HG02840 (cell line): ENCODE data around the gene NT5C2.
A peak's percentile ranks its signal among the peaks of the same experiment; 100 is the strongest.
"Not testable (repeated sequence)": the region's sequence is repeated elsewhere in the genome, so short reads cannot be mapped to it uniquely, and the experiment has no call there.

Experiments used
- ATAC-seq: cut with Tn5 transposase; IDR thresholded peaks from one replicate; pipeline ENCODE4 v1.9.1; 2021; ENCODE audit warnings: mild to moderate bottlenecking, moderate library complexity, moderate number of reproducible peaks; ENCODE audit not compliant: unreplicated experiment, low FRiP score

The NT5C2 gene

DNA sequence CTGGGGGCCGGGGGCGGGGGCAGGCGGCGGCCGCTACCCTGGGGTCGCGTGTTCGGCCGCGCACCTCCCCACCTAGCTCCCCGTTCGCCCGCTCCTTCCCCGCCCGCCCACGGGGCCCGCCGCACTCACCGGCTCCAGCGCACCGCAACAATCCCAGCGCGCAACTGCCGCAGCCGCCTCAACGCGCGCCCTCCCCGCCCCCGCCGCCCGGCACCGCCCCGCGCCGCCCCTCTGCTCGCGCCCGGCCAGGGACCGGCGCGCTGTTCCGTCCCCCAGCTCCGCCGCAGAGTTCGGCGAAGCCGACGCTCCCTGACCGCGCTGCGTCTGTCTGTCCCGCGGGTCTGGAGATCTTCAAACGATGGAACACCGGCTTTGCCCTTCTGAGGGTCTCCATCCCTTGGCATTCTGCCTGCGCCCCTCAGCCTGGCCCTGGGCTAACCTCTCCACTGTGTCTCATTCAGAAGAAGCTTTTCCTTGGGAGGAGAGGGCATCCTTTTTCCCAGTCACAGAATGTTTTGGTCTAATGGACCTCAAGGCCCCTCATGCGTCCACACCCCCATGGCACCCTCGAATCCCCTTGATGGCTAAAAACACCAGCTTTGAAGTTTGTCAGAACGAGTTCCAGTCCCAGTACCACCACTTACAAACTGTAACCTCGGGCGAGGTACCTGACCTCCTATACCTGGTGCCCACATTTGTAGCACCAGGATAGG, at the start of gene NT5C2:
Gene NT5C2 (minus strand): TSS at position 166 of the 713 bp plus-strand sequence. CDS start 18,314 bp downstream, outside the sequence.
- ATAC-seq: peak; percentile 59

- no peak for ATAC-seq
Measured at GRCh38 chr10:103241262-103242011, 48.4 kb upstream of the NT5C2 start.

DNA sequence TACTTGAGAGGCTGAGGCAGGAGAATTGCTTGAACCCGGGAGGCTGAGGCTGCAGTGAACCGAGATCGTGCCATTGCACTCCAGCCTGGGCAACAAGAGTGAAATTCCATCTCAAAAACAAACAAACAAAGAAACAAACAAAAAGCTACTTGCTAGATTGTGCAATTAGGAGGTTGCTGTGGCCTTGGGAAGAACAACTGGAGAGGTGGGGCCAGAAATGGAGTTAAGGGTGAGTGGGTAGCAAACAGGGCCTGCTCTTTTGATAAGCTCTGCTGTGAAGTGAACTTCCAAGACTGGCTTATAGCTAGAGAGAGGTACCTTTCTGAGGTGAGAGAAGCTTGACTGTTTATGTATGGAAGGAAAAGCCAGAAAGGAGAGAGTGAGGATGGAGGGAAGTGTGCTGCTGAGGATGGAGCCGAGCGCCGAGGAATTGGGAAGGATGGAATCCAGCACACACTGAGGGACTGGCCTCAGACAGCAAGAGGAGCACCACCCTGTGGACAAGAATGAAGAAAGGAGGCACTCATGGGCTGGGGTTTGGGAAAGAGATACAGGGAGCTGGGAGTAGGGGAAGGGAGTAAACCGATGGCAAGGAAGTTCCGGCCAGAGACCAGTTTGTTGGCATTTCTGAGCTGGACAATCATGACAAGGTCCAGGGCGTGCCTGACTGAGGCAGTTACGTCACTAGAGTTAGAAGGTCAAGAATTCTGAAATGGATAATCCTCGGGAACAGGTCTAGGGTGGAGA, 45.6 kb upstream of the NT5C2 start:
- ATAC-seq: no peak

GRCh38 chr10:103235775-103236174, 42.7 kb upstream of the NT5C2 start:
- ATAC-seq: no peak

GRCh38 chr10:103232772-103233488, 39.9 kb upstream of the NT5C2 start:
- ATAC-seq: no peak

DNA sequence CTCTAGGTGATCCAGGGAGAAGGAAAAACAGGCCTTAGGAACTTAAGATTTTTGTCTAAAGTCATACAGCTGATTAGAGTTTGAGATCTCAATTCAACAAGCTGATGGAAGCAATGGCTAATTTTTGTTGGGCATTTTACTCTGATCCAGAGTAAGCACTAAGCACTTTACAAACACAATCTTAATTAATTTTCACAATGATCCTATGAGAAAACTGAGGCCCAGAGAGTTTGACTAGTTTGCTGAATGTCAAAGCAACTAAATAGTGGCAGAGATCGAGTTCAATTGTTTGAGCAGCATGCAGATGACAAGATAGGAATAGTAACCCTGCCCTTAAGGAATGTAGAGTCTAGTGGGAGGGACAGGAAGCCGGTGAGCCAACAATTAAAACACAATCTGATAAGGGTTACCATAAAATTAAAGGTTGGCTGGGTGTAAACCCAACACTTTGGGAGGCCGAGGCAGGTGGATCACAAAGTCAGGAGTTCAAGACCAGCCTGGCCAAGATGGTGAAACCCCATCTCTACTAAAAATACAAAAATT, 39.1 kb upstream of the NT5C2 start:
- ATAC-seq: no peak

- ATAC-seq: no peak
Measured at GRCh38 chr10:103231047-103231551, 38.0 kb upstream of the NT5C2 start.

GRCh38 chr10:103227416-103227815, 34.3 kb upstream of the NT5C2 start:
- no peak for ATAC-seq

GRCh38 chr10:103225939-103226338, 32.9 kb upstream of the NT5C2 start:
- ATAC-seq: no peak

GRCh38 chr10:103224721-103225120, 31.6 kb upstream of the NT5C2 start:
- ATAC-seq: not testable (repeated sequence)

DNA sequence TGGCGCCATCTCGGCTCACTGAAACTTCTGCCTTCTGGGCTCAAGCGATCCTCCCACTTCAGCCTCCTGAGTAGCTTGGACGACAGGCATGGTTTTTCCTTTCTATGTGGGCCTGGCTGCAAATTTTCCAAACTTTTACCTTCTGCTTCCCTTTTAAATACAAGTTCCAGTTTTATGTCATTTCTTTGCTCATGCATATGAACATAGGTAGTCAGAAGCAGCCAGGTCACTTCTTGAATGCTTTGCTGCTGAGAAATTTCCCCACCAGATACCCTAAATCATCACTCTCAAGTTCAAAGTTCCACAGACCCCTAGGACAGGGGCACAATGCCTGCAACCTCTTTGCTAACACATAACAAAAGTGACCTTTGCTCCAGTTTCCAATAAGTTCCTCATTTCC, 31.1 kb upstream of the NT5C2 start:
- ATAC-seq: no peak

GRCh38 chr10:103216362-103216761, 23.3 kb upstream of the NT5C2 start:
- not testable (repeated sequence) for ATAC-seq

GRCh38 chr10:103215601-103216000, 22.5 kb upstream of the NT5C2 start:
- no peak for ATAC-seq

DNA sequence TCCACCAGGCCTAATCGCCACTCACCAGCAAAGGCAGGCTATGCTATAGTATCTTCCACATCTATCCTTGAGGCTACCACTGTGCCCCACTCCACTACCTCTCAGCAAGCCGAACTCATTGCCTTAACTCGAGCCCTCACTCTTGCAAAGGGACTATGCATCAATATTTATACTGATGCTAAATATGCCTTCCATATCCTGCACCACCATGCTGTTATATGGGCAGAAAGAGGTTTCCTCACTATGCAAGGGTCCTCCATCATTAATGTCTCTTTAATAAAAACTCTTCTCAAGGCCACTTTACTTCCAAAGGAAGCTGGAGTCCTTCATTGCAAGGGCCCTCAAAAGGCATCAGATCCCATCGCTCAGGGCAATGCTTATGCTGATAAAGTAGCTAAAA, 17.2 kb upstream of the NT5C2 start:
- not testable (repeated sequence) for ATAC-seq

DNA sequence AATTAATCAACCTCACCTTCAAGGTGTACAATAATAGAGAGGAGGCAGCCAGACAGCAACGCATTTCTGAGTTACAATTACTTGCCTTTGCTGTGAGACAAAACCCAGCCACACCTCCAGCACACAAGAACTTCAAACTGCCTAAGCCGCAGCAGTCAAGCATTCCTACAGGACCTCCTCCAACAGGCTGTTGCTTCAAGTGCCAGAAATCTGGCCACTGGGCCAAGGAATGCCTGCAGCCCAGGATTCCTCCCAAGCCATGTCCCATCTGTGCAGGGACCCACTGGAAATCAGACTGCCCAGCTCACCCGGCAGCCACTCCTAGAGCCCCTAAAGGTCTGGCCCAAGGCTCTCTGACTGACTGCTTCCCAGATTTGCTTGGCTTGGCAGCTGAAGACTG, 14.6 kb upstream of the NT5C2 start:
- ATAC-seq: not testable (repeated sequence)

DNA sequence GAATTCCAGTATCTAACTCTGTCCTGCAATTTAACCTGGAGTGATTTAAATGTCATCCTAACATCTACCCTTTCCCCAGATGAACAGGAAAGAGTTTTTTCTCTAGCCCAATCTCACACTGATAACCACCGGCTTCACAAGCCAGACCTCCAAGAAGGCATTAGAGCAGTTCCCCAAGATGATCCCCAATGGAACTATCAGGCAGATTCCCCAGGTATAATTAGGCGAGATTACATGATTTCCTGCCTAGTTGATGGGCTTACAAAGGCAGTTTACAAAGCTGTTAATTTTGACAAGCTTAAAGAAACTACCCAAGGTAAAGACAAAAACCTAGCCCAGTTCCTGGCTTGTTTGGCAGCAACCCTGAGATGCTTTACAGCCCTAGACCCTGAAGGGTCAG, 14.1 kb upstream of the NT5C2 start:
- no peak for ATAC-seq

- ATAC-seq: not testable (repeated sequence)
Measured at GRCh38 chr10:103206715-103207114, 13.6 kb upstream of the NT5C2 start.

DNA sequence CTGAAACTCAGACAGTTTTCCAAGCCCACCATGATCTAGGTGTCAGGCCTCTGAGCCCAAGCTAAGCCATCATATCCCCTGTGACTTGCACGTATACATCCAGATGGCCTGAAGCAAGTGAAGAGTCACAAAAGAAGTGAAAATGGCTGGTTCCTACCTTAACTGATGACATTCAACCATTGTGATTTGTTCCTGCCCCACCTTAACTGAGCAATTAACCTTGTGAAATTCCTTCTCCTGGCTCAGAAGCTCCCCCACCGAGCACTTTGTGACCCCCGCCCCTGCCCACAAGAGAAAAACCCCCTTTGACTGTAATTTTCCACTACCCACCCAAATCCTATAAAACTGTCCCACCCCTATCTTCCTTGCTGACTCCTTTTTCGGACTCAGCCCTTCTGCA, 12.3 kb upstream of the NT5C2 start:
- not testable (repeated sequence) for ATAC-seq

DNA sequence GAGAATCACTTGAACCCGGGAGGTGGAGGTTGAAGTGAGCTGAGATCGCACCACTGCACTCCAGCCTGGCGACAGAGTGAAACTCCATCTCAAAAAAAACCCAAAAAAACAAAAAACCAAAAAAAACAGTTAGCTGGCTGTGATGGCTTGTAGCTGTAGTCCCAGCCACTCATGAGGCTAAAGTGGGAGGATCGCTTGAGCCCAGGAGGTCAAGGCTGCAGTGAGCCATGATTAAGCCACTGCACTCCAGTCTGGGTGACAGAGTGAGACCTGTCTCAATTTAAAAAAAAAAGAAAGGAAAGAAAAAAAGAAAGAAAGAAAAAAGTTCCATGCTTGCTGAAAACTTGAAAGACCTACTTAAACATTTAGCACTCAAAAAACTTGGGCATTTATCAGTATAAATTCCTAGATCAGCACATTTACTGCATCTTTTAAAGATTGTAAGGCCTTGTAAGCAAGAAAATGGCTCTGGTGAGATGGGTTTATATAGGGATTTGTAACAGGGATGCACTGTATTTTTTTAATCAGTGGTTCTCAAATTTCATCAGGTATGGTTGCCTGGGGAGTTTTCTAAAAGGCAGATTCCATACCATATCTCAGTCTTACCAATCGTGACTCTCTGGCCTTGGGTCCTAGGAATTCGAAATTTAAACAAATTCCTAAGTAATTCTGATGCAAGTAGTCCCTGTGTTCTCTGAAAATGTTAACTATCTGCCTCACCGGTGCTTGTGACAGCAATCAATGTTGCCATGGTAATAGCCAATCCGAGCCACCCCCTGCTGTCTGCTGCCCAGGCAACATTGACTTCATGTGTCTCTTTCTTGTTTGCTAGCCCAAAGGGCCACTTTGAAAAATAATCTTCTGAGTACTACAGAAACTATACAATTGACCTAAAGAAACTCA, 11.5 kb upstream of the NT5C2 start:
- ATAC-seq: no peak
